NOMO-1 treated with DMSO at 0.1 percent for 48 hours (cell line): ENCODE results near the gene AMOTL2.
A peak's percentile ranks its signal among the peaks of the same experiment; 100 is the strongest.

Experiments used
- DNase-seq: peaks from one replicate; lab custom pipeline; 2025; ENCODE audit not compliant: unreplicated experiment; lab: John Stamatoyannopoulos, UW

The AMOTL2 gene

DNA sequence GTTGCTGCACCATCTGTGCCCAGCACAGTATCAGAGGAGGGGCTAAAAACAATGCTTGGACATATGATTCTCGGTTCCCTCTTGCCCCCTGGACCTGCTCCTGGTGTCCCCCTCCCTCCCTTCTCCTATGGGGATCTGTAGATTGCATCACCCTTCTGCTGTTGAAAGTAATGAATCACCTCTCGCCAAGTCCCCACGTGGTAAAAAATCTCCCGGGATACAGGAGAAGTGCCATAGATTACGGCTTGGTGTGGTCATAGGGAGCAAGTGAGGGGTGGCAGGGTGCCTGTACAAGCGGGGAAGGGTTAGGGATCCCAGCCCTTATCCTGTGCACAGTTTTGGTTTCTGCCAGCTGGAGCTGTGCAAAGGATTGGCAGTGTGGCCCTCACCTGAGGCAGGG lies 37.7 kb downstream of the AMOTL2 start:
- DNase-seq, result no peak

DNA sequence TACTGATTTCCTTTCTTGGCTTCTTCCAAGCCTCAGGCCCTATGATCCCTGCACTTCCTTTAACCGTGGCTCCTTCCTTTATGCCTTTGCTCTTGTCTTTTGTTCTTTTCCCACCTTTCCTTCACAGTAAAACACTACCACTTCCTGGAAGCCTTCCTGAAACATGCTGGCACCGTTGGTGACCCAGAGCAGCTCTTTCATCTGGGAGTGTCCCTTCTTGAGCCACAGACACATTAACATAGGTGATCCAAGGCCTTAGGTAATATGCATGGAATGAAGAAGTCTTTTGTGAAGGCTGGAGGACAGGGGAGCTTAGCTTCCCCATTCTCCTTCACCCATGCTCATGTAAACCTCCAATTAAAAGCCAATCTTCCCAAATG lies 39.4 kb downstream of the AMOTL2 start:
- DNase-seq, result no peak

DNA sequence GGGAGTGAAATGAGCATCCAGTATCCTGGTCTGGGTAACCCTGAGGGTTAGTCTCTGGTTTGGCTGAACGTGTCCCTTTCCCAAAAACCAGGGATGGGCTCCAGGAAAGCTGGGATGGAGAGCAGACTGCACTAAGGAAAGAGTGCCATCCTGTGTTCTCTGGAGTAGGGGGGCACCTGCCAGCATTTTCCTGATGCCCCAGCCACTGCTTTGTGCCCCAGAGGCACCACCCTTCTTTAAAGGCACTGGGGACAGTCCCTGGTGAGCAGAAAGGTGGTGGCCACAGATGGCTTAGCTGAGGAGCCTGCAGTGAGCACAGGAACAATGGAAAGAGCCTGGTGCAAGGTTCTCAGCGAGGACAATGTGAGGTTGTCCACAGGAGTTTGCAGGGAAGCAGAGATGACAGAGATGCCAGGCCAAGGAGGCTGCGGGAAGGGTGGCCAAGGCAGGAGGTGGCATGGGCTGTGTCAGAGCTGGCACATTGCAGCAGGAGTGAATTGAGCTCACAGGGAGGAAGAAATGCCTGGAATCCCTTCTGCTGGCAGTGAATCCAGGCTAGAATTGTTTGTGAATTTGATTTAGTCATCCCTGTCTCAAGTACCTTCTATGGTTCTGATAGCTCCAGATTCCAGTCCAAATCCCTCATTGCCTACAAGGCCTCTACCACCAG lies 39.9 kb downstream of the AMOTL2 start:
- no peak for DNase-seq

DNA sequence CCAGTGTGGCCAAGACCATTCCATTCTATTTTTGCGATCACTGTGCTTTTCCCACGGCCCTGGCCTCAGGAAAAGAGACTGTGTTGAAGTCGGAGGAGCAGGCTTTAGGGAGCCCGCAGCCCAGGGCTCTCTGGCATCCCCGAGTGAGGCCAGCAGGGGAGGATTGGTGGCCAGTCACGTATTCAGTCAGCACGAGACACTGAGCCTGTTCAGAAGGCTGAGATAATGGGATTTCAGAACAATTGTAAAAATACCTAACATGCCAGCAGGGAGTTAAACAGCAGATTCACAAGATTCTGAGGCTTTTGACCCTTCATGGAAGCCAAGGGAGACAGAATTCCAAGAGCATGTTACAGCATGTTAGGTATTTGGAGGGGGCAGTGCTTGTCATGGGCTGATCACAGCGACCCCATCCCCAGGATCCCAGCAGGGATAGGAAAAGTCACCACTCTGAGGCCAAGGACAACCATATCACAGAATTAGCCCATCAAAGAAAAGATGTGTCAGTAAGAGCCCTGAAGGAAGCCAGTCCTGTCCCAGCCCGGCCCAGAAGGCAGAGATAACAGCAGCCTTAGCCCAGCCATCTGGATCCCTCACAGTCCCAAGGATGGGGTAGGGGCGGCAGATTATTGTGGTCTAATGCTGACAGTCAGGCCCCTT lies 40.6 kb downstream of the AMOTL2 start:
- no peak for DNase-seq

GRCh38 chr3:134332344-134332743 lies 41.9 kb downstream of the AMOTL2 start:
- no peak for DNase-seq

DNA sequence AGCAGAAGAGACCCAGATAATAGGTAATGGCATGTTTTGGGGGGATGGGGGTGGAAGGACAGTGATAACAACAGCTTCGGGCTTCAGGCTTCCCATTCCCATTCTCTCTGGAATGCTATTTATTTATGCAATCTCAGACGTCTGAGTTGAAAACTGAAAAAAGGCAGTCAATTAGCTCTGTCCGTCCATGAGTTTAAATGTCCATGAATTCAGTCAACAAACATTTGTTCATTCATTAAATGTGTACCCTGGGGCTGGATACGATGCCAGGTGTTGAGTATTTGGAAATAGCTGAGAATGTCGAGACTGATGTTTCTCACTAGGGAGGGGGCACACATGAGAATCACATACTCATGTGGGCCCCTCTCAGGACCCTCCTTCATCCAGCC lies 42.4 kb downstream of the AMOTL2 start:
- DNase-seq, result no peak

GRCh38 chr3:134330883-134331810 lies 43.1 kb downstream of the AMOTL2 start:
- DNase-seq, result no peak

GRCh38 chr3:134328846-134329245 lies 45.4 kb downstream of the AMOTL2 start:
- no peak for DNase-seq

- DNase-seq, result peak; percentile 32
Observed at GRCh38 chr3:134328147-134328591, 46.1 kb downstream of the AMOTL2 start.

DNA sequence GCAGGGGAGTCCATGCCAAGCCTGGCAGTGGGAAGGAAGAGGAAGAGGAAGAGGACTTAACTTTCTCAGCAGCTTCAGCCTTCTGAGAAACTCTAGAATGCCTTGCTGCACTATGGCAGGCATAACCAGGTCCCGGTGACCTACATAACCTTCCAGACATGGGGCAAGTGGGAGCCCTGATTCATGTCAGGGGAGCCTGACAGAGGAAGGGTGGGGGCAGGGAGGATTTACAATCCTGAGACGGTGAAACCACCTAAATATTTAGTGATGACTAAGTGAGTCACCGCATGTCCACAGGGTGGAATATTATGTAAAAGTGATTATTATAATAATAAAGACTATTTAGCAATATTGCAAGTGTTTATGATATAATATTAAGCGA lies 46.7 kb downstream of the AMOTL2 start:
- no peak for DNase-seq

GRCh38 chr3:134326760-134327593 lies 47.3 kb downstream of the AMOTL2 start:
- no peak for DNase-seq

DNA sequence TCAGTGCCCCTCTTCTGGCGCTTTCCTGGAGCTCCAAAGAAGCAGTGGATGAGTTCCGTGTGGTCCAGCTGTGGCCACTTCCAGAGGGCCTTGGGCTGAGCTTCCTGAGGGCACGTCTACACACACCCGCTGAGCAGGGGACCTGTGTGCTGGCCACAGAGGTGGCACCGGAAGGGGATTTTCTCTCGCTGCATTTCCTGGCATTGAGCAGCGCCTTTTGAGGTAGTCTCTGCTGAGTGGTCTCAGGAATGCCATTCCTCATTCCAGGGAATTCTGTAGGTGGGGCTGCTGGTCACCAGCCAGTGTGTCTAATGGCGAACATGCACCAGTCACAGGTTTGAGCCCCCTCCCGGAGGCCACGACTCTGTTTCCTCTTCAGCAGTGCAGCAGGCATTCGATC lies 48.1 kb downstream of the AMOTL2 start:
- no peak for DNase-seq

DNA sequence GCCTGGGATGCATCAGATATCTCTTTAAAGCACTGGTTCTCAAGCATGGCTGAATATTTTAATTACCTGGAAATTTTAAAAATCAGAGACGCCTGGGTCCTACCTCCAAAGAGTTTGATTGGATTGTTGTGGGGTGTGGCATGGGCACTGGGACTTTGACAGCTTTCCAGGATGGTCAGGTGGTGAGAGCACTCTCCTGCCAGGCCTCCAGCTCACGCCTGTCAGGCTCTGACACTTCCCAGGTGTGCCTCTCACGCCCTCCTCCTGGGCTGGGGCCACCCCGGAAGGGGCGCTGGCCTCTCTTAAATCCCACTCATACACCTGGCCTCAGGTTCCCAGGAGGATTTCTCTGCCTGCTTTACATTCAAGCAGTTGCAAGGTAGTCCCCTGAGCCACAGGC lies 48.5 kb downstream of the AMOTL2 start:
- DNase-seq, result no peak

DNA sequence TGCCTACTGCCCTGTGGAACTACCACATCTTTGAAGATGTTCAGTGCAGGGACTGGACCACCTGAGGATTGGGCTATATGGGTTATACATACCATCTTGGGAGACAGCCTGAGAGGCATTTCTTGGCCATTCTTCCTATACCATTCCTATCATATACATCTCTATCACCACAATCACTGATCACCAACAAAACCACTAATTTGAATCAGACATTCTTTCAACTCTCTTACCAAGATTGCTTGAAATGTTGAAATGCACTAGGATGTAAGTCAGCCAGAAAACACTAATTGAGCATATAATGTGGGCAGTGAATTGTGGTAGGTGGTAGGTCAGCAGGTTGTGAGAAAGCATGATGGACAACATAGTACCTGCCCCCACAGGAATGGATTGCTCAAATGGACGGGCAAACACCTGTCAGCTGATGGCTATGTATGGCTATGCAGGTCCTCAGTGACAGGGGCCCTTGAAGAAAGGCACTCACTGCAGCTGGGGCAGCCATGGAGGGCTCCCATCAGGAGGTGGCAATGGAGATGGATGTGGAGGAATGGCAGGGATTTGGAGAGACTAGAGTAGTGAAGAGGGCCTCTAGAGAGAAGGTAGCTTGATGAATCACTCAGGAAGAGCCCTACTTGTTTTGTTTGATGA lies 49.1 kb downstream of the AMOTL2 start:
- no peak for DNase-seq

- no peak for DNase-seq
Observed at GRCh38 chr3:134323966-134324962, 50.0 kb downstream of the AMOTL2 start.

DNA sequence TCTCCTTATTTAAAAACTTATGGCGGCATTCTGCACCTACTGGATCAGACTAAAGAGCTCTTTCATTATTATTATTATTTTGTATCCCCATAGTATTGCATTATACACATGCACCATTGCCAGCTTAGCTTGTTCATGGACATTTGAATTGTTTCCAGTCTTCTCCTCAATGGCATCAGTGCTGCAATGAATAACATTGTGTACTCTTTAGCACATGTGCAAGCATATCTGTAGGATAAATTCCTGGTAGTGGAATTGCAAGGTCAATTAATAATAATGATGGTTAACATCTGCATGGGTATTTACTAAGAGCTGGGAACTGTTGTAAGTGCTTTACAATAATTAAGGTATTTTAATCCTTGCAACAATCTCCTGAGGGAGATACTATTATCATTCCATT lies 52.0 kb downstream of the AMOTL2 start:
- DNase-seq, result no peak

- DNase-seq, result no peak
Observed at GRCh38 chr3:134320749-134321148, 53.5 kb downstream of the AMOTL2 start.

DNA sequence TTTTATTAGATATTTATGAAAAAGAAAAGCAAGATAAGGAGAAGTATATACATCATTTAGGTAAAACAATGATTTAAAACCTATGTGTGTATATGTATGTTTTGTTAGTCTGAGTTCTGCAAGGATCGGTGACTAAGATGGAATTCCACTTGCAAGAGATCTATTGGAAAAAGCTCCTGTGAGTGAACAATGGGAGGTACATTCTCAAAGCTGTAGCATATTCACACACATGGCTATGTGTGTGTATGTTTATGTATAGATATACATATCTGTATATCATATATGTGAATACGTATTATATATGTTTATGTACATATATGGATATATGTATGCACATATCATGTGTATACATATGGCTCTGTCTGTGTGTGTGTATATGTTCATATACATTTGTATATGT lies 54.3 kb downstream of the AMOTL2 start:
- no peak for DNase-seq

GRCh38 chr3:134318166-134318565 lies 56.1 kb downstream of the AMOTL2 start:
- no peak for DNase-seq
